ENCODE results near the gene LPP.
A peak's percentile ranks its signal among the peaks of the same experiment; 100 is the strongest.

The LPP gene

GRCh38 chr3:188473591-188474288 is 319.8 kb downstream of the LPP start:
- no peak for DNase-seq (ENCODE audit: low read depth)

- no peak for DNase-seq (ENCODE audit: low read depth)
These were observed 323.0 kb downstream of the LPP start for GRCh38 chr3:188476935-188477334.

GRCh38 chr3:188480011-188480410 is 326.1 kb downstream of the LPP start:
- no peak for DNase-seq (ENCODE audit: low read depth)

GRCh38 chr3:188482929-188483328 is 329.0 kb downstream of the LPP start:
- no peak for DNase-seq (ENCODE audit: low read depth)

- no peak for DNase-seq (ENCODE audit: low read depth)
These were observed 332.2 kb downstream of the LPP start for GRCh38 chr3:188486126-188486525.

DNA sequence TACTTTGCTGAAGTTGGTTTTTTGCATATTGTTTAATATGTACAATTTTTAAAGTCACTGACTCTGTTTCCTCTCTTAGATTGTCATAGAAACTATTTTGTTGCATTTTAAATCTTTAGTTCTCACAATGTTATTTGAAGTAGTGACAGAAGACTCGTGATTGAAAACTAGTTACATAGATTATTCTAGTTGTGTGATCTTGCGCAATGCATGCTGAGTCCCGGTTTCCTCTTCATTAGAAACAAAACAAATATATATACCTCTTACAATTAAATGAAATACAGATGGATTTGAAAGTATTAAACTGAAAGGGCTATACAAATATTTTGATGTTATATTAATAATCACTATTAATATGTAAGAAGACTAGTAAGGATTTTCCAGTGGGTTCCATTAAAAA is 333.0 kb downstream of the LPP start:
- no peak for DNase-seq (ENCODE audit: low read depth)

DNA sequence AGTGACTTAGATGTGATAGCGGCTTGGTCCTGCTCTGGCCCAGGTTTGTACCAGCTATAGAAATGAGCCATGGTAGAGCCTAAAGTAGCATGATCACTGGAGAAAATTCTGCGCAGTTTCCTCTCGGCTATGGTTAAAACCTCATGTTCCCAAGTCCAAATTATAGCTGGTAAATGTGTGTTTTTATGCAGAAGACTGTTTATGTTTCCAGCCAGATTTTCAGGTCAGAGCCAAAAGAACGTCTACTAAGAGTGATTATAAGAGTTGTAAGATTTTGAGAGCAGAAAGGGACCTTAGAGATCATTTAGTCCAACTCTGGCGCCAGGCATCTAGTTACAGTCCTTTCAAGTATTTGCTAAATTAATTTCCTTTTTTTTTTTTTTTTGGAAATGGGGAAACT is 333.7 kb downstream of the LPP start:
- DNase-seq (ENCODE audit: low read depth) = no peak

GRCh38 chr3:188488801-188489200 is 334.8 kb downstream of the LPP start:
- DNase-seq (ENCODE audit: low read depth) = no peak

DNA sequence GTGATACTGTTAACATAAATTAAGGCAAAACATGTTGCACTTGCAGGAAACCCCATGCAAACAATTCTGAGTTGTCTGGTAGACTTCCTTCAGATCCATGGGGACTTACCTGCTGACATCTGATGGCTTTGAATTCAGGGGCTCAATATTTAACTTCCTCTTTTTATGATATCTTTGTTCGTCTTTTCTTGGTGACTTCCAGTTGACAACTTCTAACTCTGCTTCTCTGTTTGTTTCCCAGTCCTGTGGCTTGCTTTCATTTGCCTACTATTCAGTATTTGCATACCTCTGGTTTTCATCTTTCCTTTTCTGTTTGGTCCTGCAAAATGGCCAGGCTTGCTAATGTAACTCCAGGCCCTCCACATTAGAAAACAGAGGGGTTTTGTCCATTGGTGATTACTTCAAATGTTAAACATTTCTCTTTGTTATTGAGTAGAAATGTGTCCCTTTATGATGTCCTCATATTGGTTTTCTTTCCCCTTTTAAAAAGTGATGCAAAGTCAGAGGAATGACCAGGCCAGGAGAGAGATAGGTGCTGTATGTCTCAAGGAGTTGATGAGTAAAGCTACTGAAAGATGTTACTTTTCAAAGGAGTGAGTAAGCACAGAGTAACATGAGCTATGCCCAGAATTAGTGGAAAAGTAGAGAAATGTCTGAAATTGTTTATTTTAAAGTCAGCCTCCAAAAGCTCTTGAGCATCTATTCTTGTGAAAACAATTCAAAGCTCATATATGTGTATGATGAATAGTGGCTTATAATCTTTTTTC is 335.9 kb downstream of the LPP start:
- no peak for DNase-seq (ENCODE audit: low read depth)

DNA sequence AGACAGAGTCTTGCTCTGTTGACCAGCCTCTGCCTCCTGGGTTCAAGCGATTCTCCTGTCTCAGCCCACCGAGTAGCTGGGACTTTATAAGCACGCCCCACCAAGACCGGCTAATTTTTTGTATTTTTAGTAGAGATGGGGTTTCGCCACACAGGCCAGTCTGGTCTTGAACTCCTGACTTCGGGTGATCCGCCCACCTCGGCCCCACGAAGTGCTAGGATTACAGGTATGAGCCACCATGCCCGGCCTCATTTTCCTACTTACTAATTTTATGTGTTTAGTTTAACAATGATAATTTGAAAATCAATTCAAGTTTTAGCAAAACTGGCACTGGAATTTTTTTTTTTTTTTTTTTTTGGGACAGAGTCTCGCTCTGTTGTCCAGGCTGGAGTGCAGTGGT is 336.5 kb downstream of the LPP start:
- DNase-seq (ENCODE audit: low read depth) = no peak

- peak; percentile 50 for DNase-seq (ENCODE audit: low read depth)
These were observed 337.3 kb downstream of the LPP start for GRCh38 chr3:188491276-188491687.

- DNase-seq (ENCODE audit: low read depth) = no peak
These were observed 342.4 kb downstream of the LPP start for GRCh38 chr3:188496390-188496789.

DNA sequence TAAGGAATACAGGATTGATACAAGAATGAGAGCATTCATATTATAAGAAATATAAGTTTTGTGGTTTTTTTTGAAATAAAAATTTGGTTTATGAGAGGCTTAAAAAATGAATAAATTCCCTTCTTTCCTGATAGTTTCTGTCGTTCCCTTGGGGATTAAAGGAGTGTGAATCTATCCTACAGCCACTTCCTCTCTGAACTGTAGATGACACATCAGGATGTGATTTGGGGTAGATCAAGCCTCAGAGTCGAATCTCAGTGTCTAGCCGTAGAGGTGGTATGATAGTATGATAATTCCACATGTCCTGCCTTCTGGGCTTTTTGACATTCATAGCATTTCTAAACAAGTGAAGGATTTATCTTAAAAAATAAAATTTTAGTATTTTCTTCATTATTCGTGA is 343.1 kb downstream of the LPP start:
- DNase-seq (ENCODE audit: low read depth) = no peak

GRCh38 chr3:188503647-188504046 is 349.7 kb downstream of the LPP start:
- no peak for DNase-seq (ENCODE audit: low read depth)

DNA sequence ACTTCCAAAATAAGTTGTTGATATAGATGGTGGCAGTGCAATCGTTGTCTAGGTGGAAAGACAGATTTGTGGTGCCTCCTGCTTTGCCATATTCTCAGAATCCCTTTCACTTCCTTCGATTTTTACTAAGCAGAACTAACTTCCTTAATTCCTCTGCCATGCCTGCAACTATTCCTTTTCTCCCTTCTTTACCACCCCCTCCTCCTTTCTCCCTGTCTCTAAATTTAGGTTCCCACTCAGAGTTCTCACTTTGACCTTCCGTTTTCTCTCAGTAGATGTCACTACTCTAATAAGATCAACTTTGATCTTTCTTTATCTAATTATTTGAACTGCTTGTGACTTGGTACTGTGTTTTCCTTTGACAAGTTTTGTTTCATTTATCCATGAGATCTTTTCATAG is 351.2 kb downstream of the LPP start:
- no peak for DNase-seq (ENCODE audit: low read depth)

DNA sequence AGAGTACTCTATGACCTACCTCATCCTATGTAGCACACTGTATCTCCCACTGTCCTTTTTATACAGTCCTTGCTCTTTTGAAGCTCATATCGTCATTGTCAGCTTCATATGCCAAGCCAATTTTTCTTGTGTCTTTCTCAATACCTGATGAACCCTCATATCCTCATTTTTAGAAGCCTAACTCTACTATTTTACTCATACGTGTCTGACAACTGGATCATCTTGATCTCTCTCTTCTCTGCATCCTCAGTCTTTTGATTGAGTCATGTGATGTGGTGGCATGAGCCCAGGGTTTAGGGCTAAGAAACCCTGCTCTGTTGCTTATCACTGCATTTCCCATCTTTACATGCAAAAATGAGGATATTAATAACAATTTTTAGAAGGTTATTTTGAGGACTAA is 352.0 kb downstream of the LPP start:
- no peak for DNase-seq (ENCODE audit: low read depth)

DNA sequence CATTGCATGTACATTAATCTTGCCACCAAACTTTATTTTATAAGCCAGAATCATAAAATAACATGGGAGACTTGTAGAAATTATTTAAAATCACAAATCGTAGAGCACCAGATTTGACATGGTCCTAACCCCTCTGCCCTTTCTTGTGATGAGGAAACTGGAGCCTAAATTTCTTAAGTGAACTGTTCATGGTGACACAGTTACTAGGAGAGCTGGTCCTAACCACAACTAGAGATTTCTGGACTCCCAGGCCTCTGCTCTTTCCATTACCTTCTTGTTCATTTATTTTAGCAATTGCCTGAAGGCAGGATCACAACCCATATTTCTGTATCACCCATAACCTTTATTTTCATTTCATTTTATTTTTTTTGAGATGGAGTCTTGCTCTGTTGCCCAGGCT is 352.5 kb downstream of the LPP start:
- no peak for DNase-seq (ENCODE audit: low read depth)

- peak; percentile 79 for DNase-seq (ENCODE audit: low read depth)
These were observed 353.3 kb downstream of the LPP start for GRCh38 chr3:188507244-188507720.

DNA sequence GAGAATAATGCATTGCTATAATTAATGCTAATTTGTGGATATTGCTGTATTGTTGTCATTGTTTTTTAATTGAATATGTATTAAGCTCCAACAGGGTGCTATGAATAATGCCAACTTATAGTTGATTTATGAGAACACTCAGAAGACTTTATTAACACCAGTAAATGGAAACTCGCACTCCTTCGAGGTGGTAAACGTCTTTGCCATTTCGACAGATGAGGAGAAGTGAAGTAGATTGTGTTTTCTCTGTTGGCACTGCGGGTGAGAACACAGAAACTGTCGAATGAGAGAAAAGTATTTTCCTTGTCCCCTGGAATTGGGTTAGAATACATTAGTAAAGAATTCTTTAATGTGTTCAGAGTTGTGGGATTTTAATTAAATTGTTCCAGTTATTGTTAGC is 354.5 kb downstream of the LPP start:
- DNase-seq (ENCODE audit: low read depth) = no peak

GRCh38 chr3:188509316-188509715 is 355.4 kb downstream of the LPP start:
- no peak for DNase-seq (ENCODE audit: low read depth)

- DNase-seq (ENCODE audit: low read depth) = no peak
These were observed 356.4 kb downstream of the LPP start for GRCh38 chr3:188510366-188510765.

GRCh38 chr3:188513662-188514328 is 359.8 kb downstream of the LPP start:
- no peak for DNase-seq (ENCODE audit: low read depth)

GRCh38 chr3:188516515-188516914 is 362.6 kb downstream of the LPP start:
- no peak for DNase-seq (ENCODE audit: low read depth)

Data from GM04504 (cell line).